ENCODE data around the gene DDX41. TPM values are rescaled to one million over a fixed set of nuclear protein-coding genes. Genes with fewer than 3 reads are reported as not detected.

The DDX41 gene
- total and polyA plus RNA-seq, 2 donors (not counting 3 experiments of a cell fraction or from before 2014, with no cell fraction given) = 103 to 118 TPM

DNA sequence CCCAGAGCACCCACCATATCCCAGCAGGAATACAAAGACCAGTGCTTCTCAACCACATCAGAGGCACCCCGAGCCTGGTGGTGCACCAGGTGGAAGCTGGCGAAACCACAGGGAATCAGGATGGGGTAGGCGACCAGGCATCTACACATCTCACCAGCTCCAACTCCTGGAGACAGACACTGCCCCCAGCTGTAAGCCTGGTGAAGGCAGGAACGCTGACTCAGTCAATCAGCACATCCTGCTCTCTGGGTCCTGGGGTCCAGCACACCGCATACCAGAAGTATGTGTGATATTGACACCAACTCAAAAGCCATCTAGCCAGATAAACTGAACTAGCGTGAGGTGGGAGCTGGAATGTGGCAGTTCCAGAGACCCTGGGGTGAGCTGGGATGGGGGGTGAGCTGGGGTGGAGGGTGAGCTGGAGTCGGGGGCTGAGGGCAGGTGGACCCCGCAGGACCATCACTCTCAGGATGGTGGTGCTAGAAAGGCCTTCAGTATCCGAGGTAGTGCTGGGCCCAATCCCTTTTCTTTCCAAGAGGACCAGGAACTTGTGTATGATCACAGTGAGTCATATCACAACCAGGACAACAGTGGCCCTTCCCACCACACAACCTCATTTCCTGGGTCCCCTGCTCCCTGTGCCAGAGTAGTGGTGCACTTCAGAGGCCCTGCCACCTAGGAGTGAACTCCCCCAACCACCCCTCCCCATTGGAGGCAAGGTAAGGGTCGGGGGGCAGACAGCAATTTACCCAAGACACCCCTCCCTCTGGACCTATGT is 45.8 kb downstream of the DDX41 start:
- peaks cover 31% of the 10 kb centered on the region for H3K4me1 ChIP-seq (ENCODE audit: control insufficient read depth, extremely low read depth, insufficient read depth, low read length)
- no peak overlapping the region for H3K4me3 ChIP-seq (replicated peaks in 1 of 3; ENCODE audit: insufficient read depth in 1 of 3, low read depth in 1 of 3, low read length in 3 of 3)
- dilution Hi-C loops (cut with MboI; ENCODE audit: extremely low pct_ligation_motif_present, low sequenced_read_pairs) = no loop called here
- H3K36me3 ChIP-seq (ENCODE audit: control insufficient read depth in 2 of 2, extremely low read depth in 1 of 2, insufficient read depth in 2 of 2, low read length in 2 of 2) = peaks cover 12 to 27% of the 10 kb centered on the region in 2 experiments
- no peak overlapping the region for H3K9ac ChIP-seq (replicated peaks; ENCODE audit: extremely low read depth, insufficient read depth, low read length)
- H4K20me1 ChIP-seq (replicated peaks; ENCODE audit: control insufficient read depth, extremely low read depth, insufficient read depth, low read length) = no peaks in the 10 kb centered on the region
- FAIRE-seq (peak; percentile 68), DNase-seq (ENCODE audit: low read depth, low spot score) (no peak)
- no peaks in the 10 kb centered on the region for H3K9me3 ChIP-seq (replicated peaks; ENCODE audit: control insufficient read depth, insufficient read depth, low read length)
- no peaks in the 10 kb centered on the region for H3K27me3 ChIP-seq (ENCODE audit: control insufficient read depth in 2 of 2, insufficient read depth in 2 of 2, low read length in 2 of 2)
- peaks cover 49% of the 10 kb centered on the region for H3K79me2 ChIP-seq (ENCODE audit: control insufficient read depth, insufficient read depth, low read length)
- H3K4me2 ChIP-seq (ENCODE audit: insufficient read depth, low read length) = peak overlapping the region; percentile 77
- POLR2A ChIA-PET = interaction anchor here (0.6 to 1.3 kb wide), 2 partner anchors 12 to 25 kb away, joined by 4 read pairs; no protein-coding TSS in a partner anchor
- no peaks in the 10 kb centered on the region for H3K9me1 ChIP-seq (replicated peaks; ENCODE audit: control insufficient read depth, extremely low read depth, insufficient read depth, low read length)
- BruUV-seq (replicated peaks) = TSS peak; percentile 10
- peak overlapping the region; percentile 10 for H3K27ac ChIP-seq (ENCODE audit: insufficient read depth, low read depth, low read length)
- TF ChIP-seq, protein P1, sequence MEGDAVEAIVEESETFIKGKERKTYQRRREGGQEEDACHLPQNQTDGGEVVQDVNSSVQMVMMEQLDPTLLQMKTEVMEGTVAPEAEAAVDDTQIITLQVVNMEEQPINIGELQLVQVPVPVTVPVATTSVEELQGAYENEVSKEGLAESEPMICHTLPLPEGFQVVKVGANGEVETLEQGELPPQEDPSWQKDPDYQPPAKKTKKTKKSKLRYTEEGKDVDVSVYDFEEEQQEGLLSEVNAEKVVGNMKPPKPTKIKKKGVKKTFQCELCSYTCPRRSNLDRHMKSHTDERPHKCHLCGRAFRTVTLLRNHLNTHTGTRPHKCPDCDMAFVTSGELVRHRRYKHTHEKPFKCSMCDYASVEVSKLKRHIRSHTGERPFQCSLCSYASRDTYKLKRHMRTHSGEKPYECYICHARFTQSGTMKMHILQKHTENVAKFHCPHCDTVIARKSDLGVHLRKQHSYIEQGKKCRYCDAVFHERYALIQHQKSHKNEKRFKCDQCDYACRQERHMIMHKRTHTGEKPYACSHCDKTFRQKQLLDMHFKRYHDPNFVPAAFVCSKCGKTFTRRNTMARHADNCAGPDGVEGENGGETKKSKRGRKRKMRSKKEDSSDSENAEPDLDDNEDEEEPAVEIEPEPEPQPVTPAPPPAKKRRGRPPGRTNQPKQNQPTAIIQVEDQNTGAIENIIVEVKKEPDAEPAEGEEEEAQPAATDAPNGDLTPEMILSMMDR (IDR thresholded peaks at IDR 0.05; ENCODE audit: extremely low read depth in 1 of 2, insufficient read depth in 1 of 2, low read depth in 1 of 2, low read length in 2 of 2) = no peak
- peak; percentile 9 for TF ChIP-seq POLR2AphosphoS5 (IDR thresholded peaks at IDR 0.05; ENCODE audit: insufficient read depth, low read depth, low read length)
- intact Hi-C loops (cut with micrococcal nuclease) = loop anchor here (10.0 kb wide), 1 partner anchor 1026 kb away; the partner anchor contains the start of gene FAF2
- no peak overlapping the region for H2AFZ ChIP-seq (ENCODE audit: low read depth, low read length)
- CTCF ChIA-PET = interaction anchor here (1.4 to 4.5 kb wide), 8 partner anchors 8 to 67 kb away, joined by 3 to 57 read pairs (median 6); no protein-coding TSS in a partner anchor

All from endothelial cell of umbilical vein (primary cell).